ENCODE data around the gene RNF38.

Gene RNF38

DNA sequence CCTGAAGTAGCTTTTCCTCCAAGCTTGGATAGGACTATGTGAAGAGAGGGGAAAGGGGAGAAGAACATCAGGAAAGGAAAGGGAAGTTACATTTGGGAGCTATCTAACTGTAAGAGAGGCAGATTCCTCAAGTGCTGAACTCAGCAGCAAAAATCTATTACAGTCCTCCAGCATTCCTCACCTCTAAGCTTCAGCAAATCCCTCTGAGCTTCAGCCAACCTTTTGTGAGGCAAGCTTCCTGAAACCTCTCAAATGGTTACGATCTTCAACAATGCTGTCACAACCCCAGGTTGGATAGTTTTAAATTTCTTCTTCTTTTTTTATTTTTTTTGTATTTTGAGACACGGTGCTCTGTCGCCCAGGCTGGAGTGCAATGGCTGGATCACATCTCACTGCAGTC, 2.5 kb upstream of the RNF38 start:
- ATAC-seq = no peak
- TF ChIP-seq ZC3H10 (CRISPR knock-in tag; IDR thresholded peaks at IDR 0.05) (no peak), ARNTL (CRISPR knock-in tag; IDR thresholded peaks at IDR 0.05; ENCODE audit: borderline replicate concordance, low read depth) (no peak), BACH2 (CRISPR knock-in tag; IDR thresholded peaks at IDR 0.05; ENCODE audit: borderline replicate concordance) (no peak)

- TF ChIP-seq ZNF70 (CRISPR knock-in tag; IDR thresholded peaks at IDR 0.05) (no peak), ZNF565 (CRISPR knock-in tag; conservative IDR thresholded peaks at IDR 0.05; ENCODE audit: low read depth) (no peak), ZC3H10 (CRISPR knock-in tag; IDR thresholded peaks at IDR 0.05) (no peak), RARB (CRISPR knock-in tag; IDR thresholded peaks at IDR 0.05) (no peak)
- TF ChIP-seq, protein P1, sequence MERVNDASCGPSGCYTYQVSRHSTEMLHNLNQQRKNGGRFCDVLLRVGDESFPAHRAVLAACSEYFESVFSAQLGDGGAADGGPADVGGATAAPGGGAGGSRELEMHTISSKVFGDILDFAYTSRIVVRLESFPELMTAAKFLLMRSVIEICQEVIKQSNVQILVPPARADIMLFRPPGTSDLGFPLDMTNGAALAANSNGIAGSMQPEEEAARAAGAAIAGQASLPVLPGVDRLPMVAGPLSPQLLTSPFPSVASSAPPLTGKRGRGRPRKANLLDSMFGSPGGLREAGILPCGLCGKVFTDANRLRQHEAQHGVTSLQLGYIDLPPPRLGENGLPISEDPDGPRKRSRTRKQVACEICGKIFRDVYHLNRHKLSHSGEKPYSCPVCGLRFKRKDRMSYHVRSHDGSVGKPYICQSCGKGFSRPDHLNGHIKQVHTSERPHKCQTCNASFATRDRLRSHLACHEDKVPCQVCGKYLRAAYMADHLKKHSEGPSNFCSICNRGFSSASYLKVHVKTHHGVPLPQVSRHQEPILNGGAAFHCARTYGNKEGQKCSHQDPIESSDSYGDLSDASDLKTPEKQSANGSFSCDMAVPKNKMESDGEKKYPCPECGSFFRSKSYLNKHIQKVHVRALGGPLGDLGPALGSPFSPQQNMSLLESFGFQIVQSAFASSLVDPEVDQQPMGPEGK (CRISPR knock-in tag; IDR thresholded peaks at IDR 0.05; ENCODE audit: borderline replicate concordance) = no peak
- TF ChIP-seq, protein P2, sequence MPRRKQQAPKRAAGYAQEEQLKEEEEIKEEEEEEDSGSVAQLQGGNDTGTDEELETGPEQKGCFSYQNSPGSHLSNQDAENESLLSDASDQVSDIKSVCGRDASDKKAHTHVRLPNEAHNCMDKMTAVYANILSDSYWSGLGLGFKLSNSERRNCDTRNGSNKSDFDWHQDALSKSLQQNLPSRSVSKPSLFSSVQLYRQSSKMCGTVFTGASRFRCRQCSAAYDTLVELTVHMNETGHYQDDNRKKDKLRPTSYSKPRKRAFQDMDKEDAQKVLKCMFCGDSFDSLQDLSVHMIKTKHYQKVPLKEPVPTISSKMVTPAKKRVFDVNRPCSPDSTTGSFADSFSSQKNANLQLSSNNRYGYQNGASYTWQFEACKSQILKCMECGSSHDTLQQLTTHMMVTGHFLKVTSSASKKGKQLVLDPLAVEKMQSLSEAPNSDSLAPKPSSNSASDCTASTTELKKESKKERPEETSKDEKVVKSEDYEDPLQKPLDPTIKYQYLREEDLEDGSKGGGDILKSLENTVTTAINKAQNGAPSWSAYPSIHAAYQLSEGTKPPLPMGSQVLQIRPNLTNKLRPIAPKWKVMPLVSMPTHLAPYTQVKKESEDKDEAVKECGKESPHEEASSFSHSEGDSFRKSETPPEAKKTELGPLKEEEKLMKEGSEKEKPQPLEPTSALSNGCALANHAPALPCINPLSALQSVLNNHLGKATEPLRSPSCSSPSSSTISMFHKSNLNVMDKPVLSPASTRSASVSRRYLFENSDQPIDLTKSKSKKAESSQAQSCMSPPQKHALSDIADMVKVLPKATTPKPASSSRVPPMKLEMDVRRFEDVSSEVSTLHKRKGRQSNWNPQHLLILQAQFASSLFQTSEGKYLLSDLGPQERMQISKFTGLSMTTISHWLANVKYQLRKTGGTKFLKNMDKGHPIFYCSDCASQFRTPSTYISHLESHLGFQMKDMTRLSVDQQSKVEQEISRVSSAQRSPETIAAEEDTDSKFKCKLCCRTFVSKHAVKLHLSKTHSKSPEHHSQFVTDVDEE (CRISPR knock-in tag; IDR thresholded peaks at IDR 0.05) = no peak
- TF ChIP-seq, protein P3, sequence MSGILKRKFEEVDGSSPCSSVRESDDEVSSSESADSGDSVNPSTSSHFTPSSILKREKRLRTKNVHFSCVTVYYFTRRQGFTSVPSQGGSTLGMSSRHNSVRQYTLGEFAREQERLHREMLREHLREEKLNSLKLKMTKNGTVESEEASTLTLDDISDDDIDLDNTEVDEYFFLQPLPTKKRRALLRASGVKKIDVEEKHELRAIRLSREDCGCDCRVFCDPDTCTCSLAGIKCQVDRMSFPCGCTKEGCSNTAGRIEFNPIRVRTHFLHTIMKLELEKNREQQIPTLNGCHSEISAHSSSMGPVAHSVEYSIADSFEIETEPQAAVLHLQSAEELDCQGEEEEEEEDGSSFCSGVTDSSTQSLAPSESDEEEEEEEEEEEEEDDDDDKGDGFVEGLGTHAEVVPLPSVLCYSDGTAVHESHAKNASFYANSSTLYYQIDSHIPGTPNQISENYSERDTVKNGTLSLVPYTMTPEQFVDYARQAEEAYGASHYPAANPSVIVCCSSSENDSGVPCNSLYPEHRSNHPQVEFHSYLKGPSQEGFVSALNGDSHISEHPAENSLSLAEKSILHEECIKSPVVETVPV (CRISPR knock-in tag; IDR thresholded peaks at IDR 0.05) = no peak
- TF ChIP-seq, protein P4, sequence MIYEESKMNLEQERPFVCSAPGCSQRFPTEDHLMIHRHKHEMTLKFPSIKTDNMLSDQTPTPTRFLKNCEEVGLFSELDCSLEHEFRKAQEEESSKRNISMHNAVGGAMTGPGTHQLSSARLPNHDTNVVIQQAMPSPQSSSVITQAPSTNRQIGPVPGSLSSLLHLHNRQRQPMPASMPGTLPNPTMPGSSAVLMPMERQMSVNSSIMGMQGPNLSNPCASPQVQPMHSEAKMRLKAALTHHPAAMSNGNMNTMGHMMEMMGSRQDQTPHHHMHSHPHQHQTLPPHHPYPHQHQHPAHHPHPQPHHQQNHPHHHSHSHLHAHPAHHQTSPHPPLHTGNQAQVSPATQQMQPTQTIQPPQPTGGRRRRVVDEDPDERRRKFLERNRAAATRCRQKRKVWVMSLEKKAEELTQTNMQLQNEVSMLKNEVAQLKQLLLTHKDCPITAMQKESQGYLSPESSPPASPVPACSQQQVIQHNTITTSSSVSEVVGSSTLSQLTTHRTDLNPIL (CRISPR knock-in tag; IDR thresholded peaks at IDR 0.05; ENCODE audit: low read depth) = no peak
- ATAC-seq = no peak
These were observed 1.9 kb upstream of the RNF38 start for GRCh38 chr9:36401897-36402480.

- peak; percentile 78 for ATAC-seq
- TF ChIP-seq ARNTL (CRISPR knock-in tag; IDR thresholded peaks at IDR 0.05; ENCODE audit: borderline replicate concordance, low read depth) (no peak), ZNF8 (CRISPR knock-in tag; IDR thresholded peaks at IDR 0.05) (no peak), CSDC2 (CRISPR knock-in tag; IDR thresholded peaks at IDR 0.05) (no peak), ZC3H10 (CRISPR knock-in tag; IDR thresholded peaks at IDR 0.05) (no peak), ZFP3 (CRISPR knock-in tag; IDR thresholded peaks at IDR 0.05) (no peak), GLIS3 (CRISPR knock-in tag; IDR thresholded peaks at IDR 0.05) (no peak), TOX (CRISPR knock-in tag; IDR thresholded peaks at IDR 0.05; ENCODE audit: borderline replicate concordance) (no peak), ZFP30 (CRISPR knock-in tag; IDR thresholded peaks at IDR 0.05) (no peak), ISL1 (CRISPR knock-in tag; IDR thresholded peaks at IDR 0.05) (no peak), ZNF565 (CRISPR knock-in tag; conservative IDR thresholded peaks at IDR 0.05; ENCODE audit: low read depth) (no peak), RARB (CRISPR knock-in tag; IDR thresholded peaks at IDR 0.05) (no peak), PPARA (CRISPR knock-in tag; IDR thresholded peaks at IDR 0.05; ENCODE audit: borderline replicate concordance) (no peak)
- TF ChIP-seq, protein P2 (CRISPR knock-in tag; IDR thresholded peaks at IDR 0.05) = no peak
- TF ChIP-seq, protein P5, sequence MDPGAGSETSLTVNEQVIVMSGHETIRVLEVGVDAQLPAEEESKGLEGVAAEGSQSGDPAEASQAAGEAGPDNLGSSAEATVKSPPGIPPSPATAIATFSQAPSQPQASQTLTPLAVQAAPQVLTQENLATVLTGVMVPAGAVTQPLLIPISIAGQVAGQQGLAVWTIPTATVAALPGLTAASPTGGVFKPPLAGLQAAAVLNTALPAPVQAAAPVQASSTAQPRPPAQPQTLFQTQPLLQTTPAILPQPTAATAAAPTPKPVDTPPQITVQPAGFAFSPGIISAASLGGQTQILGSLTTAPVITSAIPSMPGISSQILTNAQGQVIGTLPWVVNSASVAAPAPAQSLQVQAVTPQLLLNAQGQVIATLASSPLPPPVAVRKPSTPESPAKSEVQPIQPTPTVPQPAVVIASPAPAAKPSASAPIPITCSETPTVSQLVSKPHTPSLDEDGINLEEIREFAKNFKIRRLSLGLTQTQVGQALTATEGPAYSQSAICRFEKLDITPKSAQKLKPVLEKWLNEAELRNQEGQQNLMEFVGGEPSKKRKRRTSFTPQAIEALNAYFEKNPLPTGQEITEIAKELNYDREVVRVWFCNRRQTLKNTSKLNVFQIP (CRISPR knock-in tag; IDR thresholded peaks at IDR 0.05; ENCODE audit: borderline replicate concordance, low read depth) = no peak
- TF ChIP-seq, protein P3 (CRISPR knock-in tag; IDR thresholded peaks at IDR 0.05) = no peak
- TF ChIP-seq, protein P1 (CRISPR knock-in tag; IDR thresholded peaks at IDR 0.05; ENCODE audit: borderline replicate concordance) = no peak
These were observed 1.2 kb upstream of the RNF38 start for GRCh38 chr9:36401164-36401740.

Data from SK-N-SH treated with all-trans-retinoic acid at 6 μM for 48 hours (cell line).